Kidney epithelial cell (primary cell): Measurements from ENCODE around the gene ORC4. TPM values are rescaled to one million over a fixed set of nuclear protein-coding genes. Genes with fewer than 3 reads are reported as not detected.

Source experiments
- DNase-seq: peaks from one replicate; pipeline ENCODE4 v3.0.0-alpha.2; 2010; ENCODE audit warnings: low read depth
- H3K27me3 ChIP-seq: 2 replicates; pipeline ENCODE4 v1.6.0; 2011; ENCODE audit warnings: low read length; ENCODE audit not compliant: control insufficient read depth, insufficient read depth
- H3K36me3 ChIP-seq: 2 replicates; pipeline ENCODE4 v1.5.1; 2011; ENCODE audit warnings: low read length; ENCODE audit not compliant: control insufficient read depth, insufficient read depth
- H3K4me3 ChIP-seq: 2 replicates; pipeline ENCODE4 v1.5.1; 2011; ENCODE audit warnings: low read depth, mild to moderate bottlenecking, control low read depth, low read length
- total RNA-seq: library from RNA; depleted of rRNA; stranded (reverse); fragments of >200 nt; gene quantifications from 2 replicates; pipeline ENCODE4 v1.2.3, GENCODE V29; 2015
- TF ChIP-seq, protein P1 (sequence below): IDR thresholded peaks from 2 replicates; pipeline ENCODE4 v1.5.1; 2011; ENCODE audit warnings: mild to moderate bottlenecking, moderate library complexity, low read length, control low read depth, inconsistent platforms; ENCODE audit not compliant: insufficient read depth, poor library complexity, severe bottlenecking

Gene ORC4
- total RNA-seq, 1 donor from 2014 or later, result 80.3 TPM

GRCh38 chr2:148039783-148040182 is 19.2 kb upstream of the ORC4 start:
- H3K27me3 ChIP-seq, result no peaks in the 10 kb centered on the region
- H3K4me3 ChIP-seq, result no peak overlapping the region
- no peak for DNase-seq
- H3K36me3 ChIP-seq, result no peaks in the 10 kb centered on the region
- TF ChIP-seq, protein P1, sequence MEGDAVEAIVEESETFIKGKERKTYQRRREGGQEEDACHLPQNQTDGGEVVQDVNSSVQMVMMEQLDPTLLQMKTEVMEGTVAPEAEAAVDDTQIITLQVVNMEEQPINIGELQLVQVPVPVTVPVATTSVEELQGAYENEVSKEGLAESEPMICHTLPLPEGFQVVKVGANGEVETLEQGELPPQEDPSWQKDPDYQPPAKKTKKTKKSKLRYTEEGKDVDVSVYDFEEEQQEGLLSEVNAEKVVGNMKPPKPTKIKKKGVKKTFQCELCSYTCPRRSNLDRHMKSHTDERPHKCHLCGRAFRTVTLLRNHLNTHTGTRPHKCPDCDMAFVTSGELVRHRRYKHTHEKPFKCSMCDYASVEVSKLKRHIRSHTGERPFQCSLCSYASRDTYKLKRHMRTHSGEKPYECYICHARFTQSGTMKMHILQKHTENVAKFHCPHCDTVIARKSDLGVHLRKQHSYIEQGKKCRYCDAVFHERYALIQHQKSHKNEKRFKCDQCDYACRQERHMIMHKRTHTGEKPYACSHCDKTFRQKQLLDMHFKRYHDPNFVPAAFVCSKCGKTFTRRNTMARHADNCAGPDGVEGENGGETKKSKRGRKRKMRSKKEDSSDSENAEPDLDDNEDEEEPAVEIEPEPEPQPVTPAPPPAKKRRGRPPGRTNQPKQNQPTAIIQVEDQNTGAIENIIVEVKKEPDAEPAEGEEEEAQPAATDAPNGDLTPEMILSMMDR, result no peak

- no peak overlapping the region for H3K4me3 ChIP-seq
- no peaks in the 10 kb centered on the region for H3K36me3 ChIP-seq
- no peak for DNase-seq
Observed at GRCh38 chr2:148032215-148032614, 11.7 kb upstream of the ORC4 start.

GRCh38 chr2:148031152-148031551 is 10.6 kb upstream of the ORC4 start:
- Histone ChIP-seq H3K27me3 (no peaks in the 10 kb centered on the region), H3K4me3 (no peak overlapping the region), H3K36me3 (no peaks in the 10 kb centered on the region)
- no peak for DNase-seq
- TF ChIP-seq, protein P1, result no peak

More at GRCh38 chr2:148032215-148032614, 11.7 kb upstream of the ORC4 start:
- TF ChIP-seq, protein P1, result no peak
- H3K27me3 ChIP-seq, result no peaks in the 10 kb centered on the region

DNA sequence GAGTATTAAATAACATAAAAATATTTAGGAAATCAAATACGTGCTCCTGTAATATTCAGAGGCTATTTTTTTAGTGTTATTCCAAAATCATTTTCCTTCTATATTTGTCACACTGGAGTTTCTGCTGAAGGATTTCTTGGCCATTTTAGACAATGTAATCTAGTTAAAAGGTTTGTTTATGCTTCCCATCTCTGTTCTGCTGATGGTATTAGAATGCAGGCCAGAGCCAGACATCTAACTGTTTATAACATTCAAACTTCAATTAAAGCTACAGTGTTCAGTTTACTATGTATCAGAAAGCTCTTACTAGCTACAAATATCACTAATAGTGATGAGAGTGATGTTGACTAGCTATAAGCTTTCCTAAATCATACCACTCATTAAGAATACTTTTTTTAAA is 8.2 kb upstream of the ORC4 start:
- Histone ChIP-seq H3K4me3 (no peak overlapping the region), H3K36me3 (no peaks in the 10 kb centered on the region), H3K27me3 (no peaks in the 10 kb centered on the region)
- DNase-seq, result no peak
- TF ChIP-seq, protein P1, result no peak

DNA sequence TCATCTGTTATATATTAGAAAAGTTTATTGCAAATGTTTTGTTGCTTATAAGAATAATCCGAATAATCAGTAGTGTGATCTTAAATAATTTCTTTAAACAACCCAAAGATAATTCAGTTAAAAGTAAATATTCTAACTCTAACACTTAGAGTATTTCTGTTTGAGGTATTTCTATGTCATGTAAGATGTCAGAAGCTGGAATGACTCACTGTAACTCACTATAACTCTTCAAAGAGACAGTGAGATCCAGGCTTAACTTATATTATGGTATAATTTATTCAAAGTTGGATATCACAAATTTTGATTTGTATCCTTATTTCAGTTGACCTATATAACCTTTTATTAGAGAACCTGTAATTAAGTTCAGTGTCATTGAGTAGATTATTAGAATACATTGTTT is 7.3 kb upstream of the ORC4 start:
- H3K27me3 ChIP-seq, result no peaks in the 10 kb centered on the region
- H3K36me3 ChIP-seq, result no peaks in the 10 kb centered on the region
- no peak overlapping the region for H3K4me3 ChIP-seq
- TF ChIP-seq, protein P1, result no peak
- DNase-seq, result no peak

- TF ChIP-seq, protein P1, result no peak
- Histone ChIP-seq H3K4me3 (no peak overlapping the region), H3K27me3 (no peaks in the 10 kb centered on the region), H3K36me3 (no peaks in the 10 kb centered on the region)
- DNase-seq, result no peak
Observed at GRCh38 chr2:148026573-148026972, 6.0 kb upstream of the ORC4 start.
